ENCODE results near the gene TSHZ1.

The TSHZ1 gene

GRCh38 chr18:75210274-75211001 is at the start of gene TSHZ1:
Gene TSHZ1 (plus strand): TSS chr18:75210797. CDS start chr18:75211877, 1,080 bp downstream.
- peak; percentile 92 for DNase-seq (ENCODE audit: low spot score)

DNA sequence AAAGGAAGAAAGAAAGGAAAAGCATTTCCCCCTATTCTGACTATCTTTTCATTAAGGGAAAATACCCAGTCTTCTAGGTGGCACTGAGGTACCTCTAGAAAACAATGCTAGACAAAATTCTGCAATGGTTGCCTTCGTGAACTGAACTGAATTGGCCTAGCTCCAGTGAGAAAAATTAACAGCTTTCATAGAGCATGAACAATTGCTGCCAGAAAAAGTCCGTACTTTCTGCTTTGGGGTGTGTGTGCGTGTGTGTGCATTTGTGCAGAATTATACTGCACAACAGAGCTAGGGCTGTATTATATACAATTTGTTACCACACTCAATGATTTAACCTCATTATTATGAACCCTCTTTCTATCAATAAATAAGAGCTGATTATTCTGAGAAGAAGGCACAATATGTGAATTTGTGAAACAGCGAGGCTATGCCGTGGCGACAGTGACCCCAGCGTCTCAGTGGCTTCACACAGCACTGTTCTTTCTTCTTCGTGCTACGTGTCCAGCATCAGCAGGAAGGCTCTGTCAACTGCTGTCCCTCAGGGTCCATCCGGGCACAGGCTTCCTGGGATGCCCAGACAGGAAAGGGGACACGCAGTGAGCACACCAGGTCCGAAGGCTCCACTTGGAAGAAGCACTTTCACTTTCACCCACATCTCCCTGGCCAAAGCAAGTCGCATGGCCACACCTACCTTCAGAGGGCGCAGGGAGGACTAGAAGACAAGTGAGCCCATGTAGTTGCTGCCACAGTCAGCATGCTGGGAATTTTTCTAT is 49.2 kb upstream of the TSHZ1 start:
- peak; percentile 40 for DNase-seq (ENCODE audit: low spot score)

DNA sequence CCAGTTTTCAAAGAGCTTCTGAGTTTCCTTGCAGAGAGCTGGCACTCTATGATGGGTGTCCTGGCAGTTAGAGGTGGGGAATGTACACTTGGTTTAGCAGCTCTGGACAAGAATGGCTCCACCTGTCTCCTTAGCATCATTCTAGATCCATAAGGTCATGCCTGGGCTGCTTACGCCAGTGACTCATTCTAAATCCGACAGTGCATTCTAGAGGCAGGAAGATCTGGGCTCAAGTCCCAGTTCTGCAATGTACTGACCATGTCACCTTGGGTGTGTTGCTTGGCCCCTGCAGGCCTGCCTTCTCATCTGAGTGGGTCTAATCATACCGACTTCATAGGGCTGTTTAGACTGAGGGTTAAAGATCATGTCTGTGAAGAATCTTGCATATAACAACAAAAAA is 48.1 kb upstream of the TSHZ1 start:
- DNase-seq (ENCODE audit: low spot score), result no peak

- no peak for DNase-seq (ENCODE audit: low spot score)
Measured at GRCh38 chr18:75162978-75163377, 47.6 kb upstream of the TSHZ1 start.

DNA sequence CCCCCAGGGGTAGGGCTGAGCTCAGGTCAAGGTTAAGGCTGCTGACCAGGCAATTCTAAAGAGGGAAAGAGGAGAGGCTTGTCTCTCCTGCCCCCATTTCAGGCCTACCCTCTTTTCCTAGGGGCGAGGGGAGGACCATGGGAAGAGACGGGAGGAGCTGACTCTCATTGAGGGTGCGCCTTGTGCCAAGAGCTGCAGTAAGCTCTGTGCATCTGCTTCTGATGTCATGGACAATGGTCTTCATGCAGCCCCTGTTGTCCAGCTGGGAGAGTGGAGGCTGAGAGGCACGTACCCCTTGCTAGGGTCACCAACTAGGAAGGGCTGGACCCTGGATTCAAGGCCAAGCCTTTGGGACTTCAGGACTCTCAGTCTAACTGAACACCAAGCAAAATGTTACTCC is 46.9 kb upstream of the TSHZ1 start:
- no peak for DNase-seq (ENCODE audit: low spot score)

DNA sequence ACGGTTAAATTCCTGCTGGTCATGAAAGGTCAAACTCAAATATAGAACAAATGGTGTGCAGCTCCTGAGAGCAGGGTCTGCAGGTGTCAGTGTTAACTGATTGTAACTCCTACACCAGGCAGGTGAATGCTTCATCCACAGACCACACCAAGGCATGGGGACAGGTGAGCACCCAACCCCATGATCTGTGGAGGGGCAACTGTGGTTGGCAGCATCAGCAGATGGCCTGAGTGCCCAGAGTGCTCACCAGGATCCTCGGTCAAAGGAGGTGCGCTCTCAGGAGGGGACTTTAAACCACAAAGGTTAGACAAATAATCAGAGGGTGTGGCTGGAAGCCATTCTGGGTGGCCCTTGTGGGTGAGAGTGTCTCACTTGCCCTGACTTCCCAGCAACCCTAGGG is 46.1 kb upstream of the TSHZ1 start:
- DNase-seq (ENCODE audit: low spot score), result no peak

- DNase-seq (ENCODE audit: low spot score), result no peak
Measured at GRCh38 chr18:75165926-75166325, 44.7 kb upstream of the TSHZ1 start.

DNA sequence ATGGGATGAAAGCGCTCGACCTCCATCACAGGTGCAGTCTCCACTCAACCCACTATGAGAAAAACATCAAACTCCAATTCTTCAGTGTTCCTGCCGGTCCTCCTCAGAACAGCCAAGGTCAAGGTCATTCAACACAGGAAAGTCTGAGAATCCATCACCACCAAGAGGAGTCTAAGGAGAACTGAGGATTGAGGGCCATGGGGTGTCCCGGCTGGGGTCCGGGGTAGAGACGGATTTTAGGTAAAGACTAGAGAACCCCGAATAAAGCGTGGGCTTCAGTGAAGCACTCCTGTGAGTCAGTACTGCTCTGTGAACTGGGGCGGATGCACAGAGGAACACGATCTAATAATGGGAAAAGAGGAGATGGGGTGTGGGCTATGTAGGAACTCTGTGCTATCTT is 43.5 kb upstream of the TSHZ1 start:
- no peak for DNase-seq (ENCODE audit: low spot score)

DNA sequence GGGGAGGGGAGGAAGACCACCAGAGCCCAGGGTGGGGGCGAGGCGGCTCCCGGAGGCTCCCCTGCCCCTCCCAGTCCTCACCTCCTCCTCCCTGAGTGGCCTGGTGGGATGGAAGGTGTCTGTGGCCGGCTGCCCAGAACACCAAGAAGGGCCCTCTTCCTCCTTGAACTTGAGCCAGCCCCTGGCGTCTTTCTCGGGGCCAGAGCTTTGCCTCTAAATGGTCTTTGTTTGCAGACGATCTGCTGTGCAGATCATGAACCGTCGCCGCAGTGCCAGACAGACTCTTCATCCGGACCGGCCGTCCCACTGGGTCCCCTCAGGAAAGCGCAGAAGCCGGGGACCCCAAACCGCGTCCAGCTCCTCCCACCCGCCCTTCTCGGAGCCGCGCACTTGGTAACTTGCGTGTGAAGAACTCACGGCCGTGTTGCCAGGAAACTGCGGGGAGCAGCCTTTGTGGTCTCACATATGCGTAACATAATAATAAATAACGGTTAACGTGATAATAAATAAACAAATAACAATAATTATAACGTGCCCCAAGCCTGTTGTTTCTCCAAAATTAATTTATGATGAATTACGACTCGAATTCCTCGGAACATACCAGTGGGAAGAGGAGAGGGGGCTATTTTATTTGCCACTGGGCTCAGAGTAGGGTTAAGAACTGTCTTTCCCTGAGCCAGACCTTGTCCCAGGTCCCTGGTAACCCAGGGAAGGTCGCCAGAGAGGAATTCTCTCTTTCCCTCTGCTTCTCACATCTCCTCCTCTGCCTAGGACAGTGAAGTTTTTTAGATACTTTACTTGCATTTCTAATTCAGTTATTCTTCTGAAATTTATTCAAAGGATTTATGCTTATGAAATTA is 42.6 kb upstream of the TSHZ1 start:
- DNase-seq (ENCODE audit: low spot score), result peak; percentile 20

- DNase-seq (ENCODE audit: low spot score), result no peak
Measured at GRCh38 chr18:75168619-75169018, 42.0 kb upstream of the TSHZ1 start.

GRCh38 chr18:75169411-75169810 is 41.2 kb upstream of the TSHZ1 start:
- no peak for DNase-seq (ENCODE audit: low spot score)

- no peak for DNase-seq (ENCODE audit: low spot score)
Measured at GRCh38 chr18:75170022-75170789, 40.4 kb upstream of the TSHZ1 start.

GRCh38 chr18:75170916-75171315 is 39.7 kb upstream of the TSHZ1 start:
- no peak for DNase-seq (ENCODE audit: low spot score)

- no peak for DNase-seq (ENCODE audit: low spot score)
Measured at GRCh38 chr18:75172299-75173124, 38.1 kb upstream of the TSHZ1 start.

DNA sequence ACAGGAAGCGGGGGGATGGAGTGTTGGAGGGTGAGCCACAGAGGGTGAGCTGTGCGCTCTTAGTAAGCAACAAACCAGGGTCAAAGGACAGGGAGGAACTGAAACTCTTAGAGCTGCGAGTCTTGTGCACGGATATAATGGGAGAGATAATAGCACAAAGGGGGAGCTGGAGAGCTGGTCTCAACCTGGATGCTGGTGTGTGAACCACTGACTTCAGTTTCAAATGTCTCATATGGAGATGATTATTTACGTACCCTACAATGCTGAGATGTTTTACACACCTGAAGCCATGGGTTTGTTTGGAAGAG is 37.5 kb upstream of the TSHZ1 start:
- DNase-seq (ENCODE audit: low spot score), result no peak

GRCh38 chr18:75173738-75174137 is 36.9 kb upstream of the TSHZ1 start:
- no peak for DNase-seq (ENCODE audit: low spot score)

GRCh38 chr18:75176849-75177248 is 33.7 kb upstream of the TSHZ1 start:
- DNase-seq (ENCODE audit: low spot score), result no peak

DNA sequence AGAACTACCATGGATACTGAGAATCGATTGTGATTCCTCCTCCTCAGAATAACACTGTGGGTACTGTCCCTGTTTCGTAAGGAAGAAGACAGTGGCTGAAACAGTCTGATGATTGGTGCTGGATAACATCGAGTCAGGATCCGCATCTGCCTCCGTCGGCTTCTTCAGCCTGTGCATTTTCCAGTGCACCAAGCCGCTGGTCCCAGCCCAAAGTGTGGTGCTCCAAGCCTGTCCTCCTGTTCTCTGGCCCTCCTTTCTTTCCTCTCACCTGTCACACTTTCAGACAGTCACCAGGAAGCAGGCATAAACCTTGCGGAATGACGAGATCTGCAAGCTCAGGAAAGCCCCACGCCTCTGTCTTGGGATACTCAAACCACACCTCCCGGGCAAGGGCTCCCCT is 32.2 kb upstream of the TSHZ1 start:
- no peak for DNase-seq (ENCODE audit: low spot score)

GRCh38 chr18:75179819-75180600 is 30.6 kb upstream of the TSHZ1 start:
- DNase-seq (ENCODE audit: low spot score), result no peak

DNA sequence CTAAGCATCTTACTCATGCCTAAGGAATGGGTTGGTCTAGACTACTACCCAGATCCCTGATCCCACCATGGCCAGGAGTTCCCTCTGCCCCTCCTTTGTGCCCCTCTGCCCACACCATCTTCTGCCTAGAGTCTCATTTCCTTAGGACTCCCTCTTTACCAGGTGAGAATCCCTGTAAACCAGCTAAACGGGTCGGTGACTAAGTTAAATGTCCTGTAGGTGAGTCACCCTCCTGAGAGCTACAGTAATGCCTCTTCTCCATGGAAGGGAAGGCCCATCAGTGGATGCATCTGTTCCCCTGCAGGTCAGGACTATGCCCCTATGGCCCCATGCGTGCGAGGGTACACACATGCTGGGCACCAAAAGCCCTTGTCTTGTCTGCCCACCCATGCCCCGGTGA is 27.1 kb upstream of the TSHZ1 start:
- no peak for DNase-seq (ENCODE audit: low spot score)
